ENCODE results near the gene MRPL36. TPM values are rescaled to one million over a fixed set of nuclear protein-coding genes. Genes with fewer than 3 reads are reported as not detected.

The MRPL36 gene
- total RNA-seq, 2 donors from 2014 or later, result 47.9 to 66.3 TPM

DNA sequence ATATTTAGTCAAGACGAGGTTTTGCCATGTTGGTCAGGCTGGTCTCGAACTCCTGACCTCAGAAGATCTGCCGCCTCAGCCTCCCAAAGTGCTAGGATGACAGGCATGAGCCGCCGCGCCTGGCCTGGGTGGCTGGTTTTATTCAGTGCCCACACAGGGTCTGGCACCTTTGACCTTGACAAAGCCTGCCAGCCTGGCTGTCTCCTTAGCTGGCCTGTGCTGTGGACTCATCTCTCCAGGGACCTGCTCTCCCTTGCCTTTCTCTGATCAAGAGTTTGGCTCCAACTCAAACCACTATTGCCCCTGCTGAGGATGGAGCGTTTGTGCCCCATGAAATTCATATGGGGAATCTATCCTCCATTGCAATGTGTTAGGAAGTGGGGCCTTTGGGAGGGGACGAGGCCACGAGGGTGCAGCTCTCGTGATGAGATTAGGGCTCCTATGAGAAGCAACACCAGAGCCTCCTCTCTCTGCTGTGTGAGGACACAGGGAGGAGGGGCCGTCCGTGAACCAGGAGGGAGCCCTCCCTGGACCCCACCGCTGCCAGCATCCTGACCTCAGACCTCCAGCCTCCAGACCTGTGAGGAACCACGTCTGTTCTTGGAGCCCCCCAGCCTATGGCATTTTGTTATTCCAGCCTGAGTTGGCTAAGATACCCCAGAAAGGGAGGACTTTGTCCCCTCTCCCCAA, 45.0 kb downstream of the MRPL36 start:
- Histone ChIP-seq H3K4me3 (no peak overlapping the region), H3K36me3 (no peaks in the 10 kb centered on the region), H3K9me3 (no peaks in the 10 kb centered on the region), H3K4me1 (replicated peaks) (no peaks in the 10 kb centered on the region), H3K27me3 (replicated peaks; ENCODE audit: insufficient read depth) (no peaks in the 10 kb centered on the region), H3K27ac (no peak overlapping the region)
- WGBS, result 77% methylated on average over 14 of the region's 14 CpGs
- TF ChIP-seq, protein P1, sequence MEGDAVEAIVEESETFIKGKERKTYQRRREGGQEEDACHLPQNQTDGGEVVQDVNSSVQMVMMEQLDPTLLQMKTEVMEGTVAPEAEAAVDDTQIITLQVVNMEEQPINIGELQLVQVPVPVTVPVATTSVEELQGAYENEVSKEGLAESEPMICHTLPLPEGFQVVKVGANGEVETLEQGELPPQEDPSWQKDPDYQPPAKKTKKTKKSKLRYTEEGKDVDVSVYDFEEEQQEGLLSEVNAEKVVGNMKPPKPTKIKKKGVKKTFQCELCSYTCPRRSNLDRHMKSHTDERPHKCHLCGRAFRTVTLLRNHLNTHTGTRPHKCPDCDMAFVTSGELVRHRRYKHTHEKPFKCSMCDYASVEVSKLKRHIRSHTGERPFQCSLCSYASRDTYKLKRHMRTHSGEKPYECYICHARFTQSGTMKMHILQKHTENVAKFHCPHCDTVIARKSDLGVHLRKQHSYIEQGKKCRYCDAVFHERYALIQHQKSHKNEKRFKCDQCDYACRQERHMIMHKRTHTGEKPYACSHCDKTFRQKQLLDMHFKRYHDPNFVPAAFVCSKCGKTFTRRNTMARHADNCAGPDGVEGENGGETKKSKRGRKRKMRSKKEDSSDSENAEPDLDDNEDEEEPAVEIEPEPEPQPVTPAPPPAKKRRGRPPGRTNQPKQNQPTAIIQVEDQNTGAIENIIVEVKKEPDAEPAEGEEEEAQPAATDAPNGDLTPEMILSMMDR (IDR thresholded peaks at IDR 0.05), result no peak
- no peak for TF ChIP-seq POLR2A (IDR thresholded peaks at IDR 0.05)
- no peak for TF ChIP-seq POLR2AphosphoS5 (IDR thresholded peaks at IDR 0.05)
- intact Hi-C loops (cut with DNase I), result no loop called here
- no peak for DNase-seq (ENCODE audit: low spot score)

DNA sequence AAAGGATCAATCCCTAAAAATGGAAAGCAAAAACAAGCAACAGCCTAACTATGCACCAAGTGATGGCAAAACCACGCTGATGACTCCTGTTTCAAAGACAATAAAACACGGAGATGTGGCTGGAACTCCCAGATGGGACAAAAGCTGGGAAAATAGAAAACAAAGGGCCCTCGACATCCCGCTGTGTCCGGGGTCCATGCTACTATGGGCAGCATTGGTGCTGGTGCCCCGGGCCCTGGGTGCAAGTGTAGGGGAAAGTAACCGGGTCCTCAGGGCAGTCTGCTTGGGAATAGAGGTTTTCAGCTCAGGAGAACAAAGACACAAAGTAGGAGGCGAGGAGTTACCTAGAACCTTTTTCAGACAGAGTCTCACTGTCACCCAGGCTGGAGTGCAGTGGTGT, 46.1 kb downstream of the MRPL36 start:
- 80% methylated on average over 8 of the region's 8 CpGs for WGBS
- Histone ChIP-seq H3K27ac (no peak overlapping the region), H3K36me3 (no peaks in the 10 kb centered on the region), H3K27me3 (replicated peaks; ENCODE audit: insufficient read depth) (no peaks in the 10 kb centered on the region), H3K9me3 (no peaks in the 10 kb centered on the region), H3K4me3 (no peak overlapping the region), H3K4me1 (replicated peaks) (no peaks in the 10 kb centered on the region)
- DNase-seq (ENCODE audit: low spot score), result no peak
- intact Hi-C loops (cut with DNase I), result no loop called here
- TF ChIP-seq POLR2AphosphoS5 (IDR thresholded peaks at IDR 0.05), result no peak
- TF ChIP-seq, protein P1 (IDR thresholded peaks at IDR 0.05), result no peak
- no peak for TF ChIP-seq POLR2A (IDR thresholded peaks at IDR 0.05)

DNA sequence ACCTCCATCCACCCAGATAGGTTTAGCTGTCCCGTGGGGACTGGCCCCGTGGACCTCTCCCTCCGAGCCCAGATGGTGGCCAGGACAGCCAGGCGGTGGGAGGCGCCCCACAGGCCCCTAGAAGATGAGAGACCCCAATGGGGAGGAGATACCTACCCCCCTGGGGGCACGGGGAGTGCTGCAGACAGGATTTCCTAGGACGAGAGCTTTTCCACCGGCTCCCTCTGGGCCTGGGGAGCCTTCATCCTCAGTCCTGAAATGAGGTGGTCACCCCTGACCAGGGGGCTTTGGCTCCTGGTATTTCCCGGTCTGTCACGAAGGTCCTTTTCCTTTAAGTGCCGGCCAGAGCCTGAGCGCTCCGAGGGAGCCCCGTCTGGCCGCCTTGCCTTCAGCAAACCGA, 46.8 kb downstream of the MRPL36 start:
- no peak overlapping the region for H3K27ac ChIP-seq
- no peaks in the 10 kb centered on the region for H3K27me3 ChIP-seq (replicated peaks; ENCODE audit: insufficient read depth)
- H3K9me3 ChIP-seq, result no peaks in the 10 kb centered on the region
- no peaks in the 10 kb centered on the region for H3K36me3 ChIP-seq
- no peaks in the 10 kb centered on the region for H3K4me1 ChIP-seq (replicated peaks)
- no peak for DNase-seq (ENCODE audit: low spot score)
- H3K4me3 ChIP-seq, result no peak overlapping the region
- intact Hi-C loops (cut with DNase I), result no loop called here
- no peak for TF ChIP-seq POLR2A (IDR thresholded peaks at IDR 0.05)
- TF ChIP-seq, protein P1 (IDR thresholded peaks at IDR 0.05), result no peak
- TF ChIP-seq POLR2AphosphoS5 (IDR thresholded peaks at IDR 0.05), result no peak
- WGBS, result 83% methylated on average over 16 of the region's 16 CpGs

DNA sequence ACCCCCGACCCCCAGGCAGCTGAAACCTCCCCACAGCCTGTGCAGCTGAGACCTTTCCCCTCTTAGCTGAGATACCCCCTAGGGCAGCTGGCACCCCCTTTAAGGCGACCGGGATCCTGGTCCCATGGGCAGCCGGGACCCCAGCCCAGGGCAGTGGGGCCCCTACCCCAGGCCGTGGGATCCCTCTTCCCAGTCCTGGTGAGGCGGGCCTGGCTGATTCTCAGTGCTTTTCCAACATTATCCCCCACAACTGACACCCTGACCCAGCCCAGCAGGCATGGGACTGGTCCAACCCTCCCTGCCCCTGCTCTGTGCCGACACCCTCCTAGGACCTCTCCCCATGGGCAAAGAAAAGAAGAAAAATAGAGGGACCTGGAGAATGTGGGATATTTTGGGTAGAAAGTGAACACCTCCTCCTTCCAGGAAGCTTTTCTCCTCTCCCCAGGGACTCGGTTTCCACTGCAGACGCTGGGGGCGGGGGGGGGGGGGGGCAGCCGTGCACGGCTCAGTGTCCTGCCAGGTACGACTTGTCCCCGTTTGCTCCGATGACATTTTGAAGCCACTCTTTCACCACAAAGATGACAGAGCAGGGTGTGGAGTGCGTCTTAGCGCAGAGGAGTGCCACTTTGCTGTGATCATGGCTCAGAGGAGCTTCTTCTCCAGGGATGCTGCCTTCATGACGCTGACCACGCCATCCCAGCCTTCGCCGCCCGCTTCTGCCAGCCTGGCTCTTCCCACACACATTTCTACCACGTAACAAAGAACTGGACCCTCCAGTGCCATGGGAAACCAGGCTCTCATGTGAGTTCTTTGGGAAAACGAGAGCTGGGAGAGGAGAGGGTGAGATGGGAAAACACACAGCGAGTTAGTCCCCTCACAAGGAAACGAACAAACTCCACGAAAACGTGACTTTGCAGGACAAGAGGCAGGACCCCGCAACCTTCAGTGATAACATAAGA, 47.5 kb downstream of the MRPL36 start:
- intact Hi-C loops (cut with DNase I), result no loop called here
- 83% methylated on average over 29 of the region's 29 CpGs for WGBS
- H3K4me1 ChIP-seq (replicated peaks), result no peaks in the 10 kb centered on the region
- no peaks in the 10 kb centered on the region for H3K27me3 ChIP-seq (replicated peaks; ENCODE audit: insufficient read depth)
- no peaks in the 10 kb centered on the region for H3K9me3 ChIP-seq
- no peak for DNase-seq (ENCODE audit: low spot score)
- no peak overlapping the region for H3K4me3 ChIP-seq
- H3K36me3 ChIP-seq, result no peaks in the 10 kb centered on the region
- H3K27ac ChIP-seq, result no peak overlapping the region
- TF ChIP-seq POLR2A (IDR thresholded peaks at IDR 0.05) (no peak), POLR2AphosphoS5 (IDR thresholded peaks at IDR 0.05) (no peak)
- TF ChIP-seq, protein P1 (IDR thresholded peaks at IDR 0.05), result no peak
